HG03095 (cell line): Measurements from ENCODE around the gene CTXN2.

ENCODE experiments used
- ATAC-seq: cut with Tn5 transposase; IDR thresholded peaks from one replicate; pipeline ENCODE4 v1.9.1; 2021; ENCODE audit warnings: moderate library complexity; ENCODE audit not compliant: unreplicated experiment

CTXN2 gene

GRCh38 chr15:48221885-48222284 lies 30.4 kb downstream of the CTXN2 start:
- ATAC-seq, result no peak

GRCh38 chr15:48222627-48223026 lies 31.2 kb downstream of the CTXN2 start:
- no peak for ATAC-seq

- ATAC-seq, result no peak
These were observed 34.3 kb downstream of the CTXN2 start for GRCh38 chr15:48225771-48226170.

GRCh38 chr15:48230498-48230897 lies 39.0 kb downstream of the CTXN2 start:
- ATAC-seq, result no peak

GRCh38 chr15:48233246-48233645 lies 41.8 kb downstream of the CTXN2 start:
- ATAC-seq, result no peak

- no peak for ATAC-seq
These were observed 47.9 kb downstream of the CTXN2 start for GRCh38 chr15:48239334-48239733.

- ATAC-seq, result no peak
These were observed 50.5 kb downstream of the CTXN2 start for GRCh38 chr15:48242015-48242414.

GRCh38 chr15:48242535-48242934 lies 51.1 kb downstream of the CTXN2 start:
- no peak for ATAC-seq

GRCh38 chr15:48244921-48245320 lies 53.5 kb downstream of the CTXN2 start:
- ATAC-seq, result no peak

GRCh38 chr15:48248414-48248813 lies 56.9 kb downstream of the CTXN2 start:
- no peak for ATAC-seq

GRCh38 chr15:48250640-48251076 lies 59.2 kb downstream of the CTXN2 start:
- no peak for ATAC-seq

- ATAC-seq, result no peak
These were observed 61.7 kb downstream of the CTXN2 start for GRCh38 chr15:48253172-48253571.
